HepG2 (cell line): ENCODE measurements around the gene ZNF749. TPM values are rescaled to one million over a fixed set of nuclear protein-coding genes. Genes with fewer than 3 reads are reported as not detected.

Experiments used
- ATAC-seq: fragments of 200-7000 bp; cut with Tn5 transposase; 3 replicates; pipeline ENCODE4 v1.9.1; 2020; ENCODE audit warnings: mild to moderate bottlenecking, moderate library complexity
- BruUV-seq: library from RNA; stranded (reverse); fragments of 400-500 nt; replicated peaks from 2 replicates; lab custom pipeline; 2021; lab: Mats Ljungman, UMichigan
- CTCF ChIA-PET: fragments of 300-600 bp; formaldehyde crosslinking; extraction: SDS; loops from one replicate; lab custom pipeline; 2021; ENCODE audit warnings: low total read pairs, inconsistent platforms, low intra/inter-chr PET ratio; lab: Yijun Ruan, JAX
- POLR2A ChIA-PET: fragments of 350-600 bp; sonication (Branson Sonifier 250); formaldehyde crosslinking; loops from one replicate; lab custom pipeline; 2020; ENCODE audit warnings: antibody characterized with exemption, inconsistent platforms; lab: Yijun Ruan, JAX
- DNase-seq: peaks from one replicate; pipeline ENCODE4 v3.0.0-alpha.2; 2015; ENCODE audit warnings: low spot score
- FAIRE-seq: peaks from 3 replicates; lab custom pipeline; 2011; peaks lifted over from hg19 to GRCh38; lab: Jason Lieb, UNC
- H2AFZ ChIP-seq: one replicate; pipeline ENCODE4 v1.6.1; 2011; ENCODE audit warnings: low read length, inconsistent platforms
- H3K27ac ChIP-seq: fragments of 300-600 bp; 3 replicates; pipeline ENCODE4 v1.8.0; 2011; ENCODE audit warnings: mixed run types, mild to moderate bottlenecking, mixed read lengths, low read length, inconsistent platforms; ENCODE audit not compliant: insufficient read depth; ENCODE audit errors: extremely low read length
- H3K27me3 ChIP-seq, 2 experiments: fragments of 200-600 bp in 1 of 2; 2 replicates in 1 of 2; 3 replicates in 1 of 2; pipeline versions ENCODE4 v1.6.0 to v1.8.0; 2011; ENCODE audit warnings: low read length in 2 of 2, mild to moderate bottlenecking in 2 of 2, moderate library complexity in 2 of 2, inconsistent platforms in 1 of 2; ENCODE audit not compliant: insufficient read depth in 2 of 2, control insufficient read depth in 1 of 2
- H3K36me3 ChIP-seq, 2 experiments: fragments of 200-600 bp in 1 of 2; replicated peaks in 1 of 2; 2 replicates in 1 of 2; 3 replicates in 1 of 2; pipeline versions ENCODE4 v1.5.1 to v1.8.0; 2011; ENCODE audit warnings: low read length in 2 of 2, inconsistent platforms in 1 of 2; ENCODE audit not compliant: insufficient read depth in 2 of 2, control insufficient read depth in 1 of 2
- H3K4me1 ChIP-seq: 2 replicates; pipeline ENCODE4 v1.5.1; 2012; ENCODE audit warnings: low read length, inconsistent platforms; ENCODE audit not compliant: insufficient read depth
- H3K4me2 ChIP-seq: 2 replicates; pipeline ENCODE4 v1.6.0; 2011; ENCODE audit warnings: low read depth, low read length, inconsistent platforms
- H3K4me3 ChIP-seq, 3 experiments: fragments of 200-600 bp in 1 of 3; sonication (generic), shearing (Covaris generic) in 1 of 3; replicated peaks in 1 of 3; 2 replicates each; pipeline ENCODE4 v1.5.1; 2011 to 2016; ENCODE audit warnings: low read length in 3 of 3, inconsistent platforms in 2 of 3, low read depth in 2 of 3, mild to moderate bottlenecking in 2 of 3, control low read depth in 1 of 3, mixed read lengths in 1 of 3; ENCODE audit not compliant: insufficient read depth in 1 of 3
- H3K79me2 ChIP-seq: one replicate; pipeline ENCODE4 v1.6.1; 2011; ENCODE audit warnings: low read length, inconsistent platforms; ENCODE audit not compliant: insufficient read depth
- H3K9ac ChIP-seq: 2 replicates; pipeline ENCODE4 v1.6.0; 2011; ENCODE audit warnings: mild to moderate bottlenecking, low read depth, low read length, inconsistent platforms; ENCODE audit not compliant: insufficient read depth
- H3K9me3 ChIP-seq: 2 replicates; pipeline ENCODE4 v1.5.1; 2012; ENCODE audit warnings: mild to moderate bottlenecking, low read length
- H4K20me1 ChIP-seq: 2 replicates; pipeline ENCODE4 v1.6.0; 2011; ENCODE audit warnings: inconsistent platforms, mild to moderate bottlenecking, low read length, moderate library complexity; ENCODE audit not compliant: insufficient read depth
- ARID2 ChIP-seq: sonication (generic); formaldehyde crosslinking; IDR thresholded peaks from 2 replicates; pipeline ENCODE4 v1.8.1; 2022; ENCODE audit warnings: mild to moderate bottlenecking, missing genetic modification reagents, borderline replicate concordance
- ATF1 ChIP-seq: IDR thresholded peaks from 2 replicates; pipeline ENCODE4 v1.6.1; 2016; ENCODE audit warnings: mild to moderate bottlenecking, control low read depth
- KAT8 ChIP-seq: IDR thresholded peaks from 2 replicates; pipeline ENCODE4 v1.6.1; 2016; ENCODE audit warnings: missing genetic modification reagents, missing compliant biosample characterization
- NCOA2 ChIP-seq: sonication (generic); formaldehyde crosslinking; IDR thresholded peaks from 2 replicates; pipeline ENCODE4 v1.8.0; 2022; ENCODE audit warnings: inconsistent platforms
- ZBTB33 ChIP-seq: sonication (generic); formaldehyde crosslinking; IDR thresholded peaks from 2 replicates; pipeline ENCODE4 v1.4.0; 2020; ENCODE audit warnings: missing genetic modification reagents
- ZNF318 ChIP-seq: sonication (generic); formaldehyde crosslinking; IDR thresholded peaks from 2 replicates; pipeline ENCODE4 v1.4.0; 2020; ENCODE audit warnings: mild to moderate bottlenecking, missing genetic modification reagents
- ZNF670 ChIP-seq: sonication (generic); formaldehyde crosslinking; IDR thresholded peaks from 2 replicates; pipeline ENCODE4 v1.8.0; 2022; ENCODE audit warnings: mild to moderate bottlenecking, missing genetic modification reagents, borderline replicate concordance
- WGBS: methylation state at CpG from one replicate; pipeline ENCODE4 v1.1.6; 2017; ENCODE audit warnings: low lambda C conversion rate; 5-methylcytosine and 5-hydroxymethylcytosine counted together
- in situ Hi-C: cut with HindIII; loops from 2 replicates; pipeline ENCODE4 v1.10.0; 2017; ENCODE audit warnings: low pct_unique_long_range_greater_than_20kb; ENCODE audit not compliant: extremely low pct_ligation_motif_present
- intact Hi-C: fragments of 100-400 bp; cut with micrococcal nuclease; formaldehyde crosslinking; loops from one replicate; pipeline ENCODE4 v1.10.0; 2022; ENCODE audit not compliant: unreplicated experiment
- polyA plus RNA-seq, 8 experiments: library from polyadenylated mRNA; depleted of rRNA in 3 of 8; stranded (reverse) in 7 of 8; unstranded in 1 of 8; fragments of >200 nt; fragmentation: Illumina TruSeq in 4 of 8; extraction: Trizol in 4 of 8; gene quantifications; 2 replicates each; pipeline versions ENCODE4 v1.2.1 to v1.2.3, GENCODE V29; 2011 to 2016; ENCODE audit warnings: low read depth in 4 of 8, missing spikeins in 1 of 8, mixed read lengths in 1 of 8; ENCODE audit not compliant: insufficient read depth in 1 of 8
- total RNA-seq, 5 experiments: library from RNA; depleted of rRNA; stranded (reverse); fragments of >200 nt; fragmentation: Illumina TruSeq; extraction: Trizol; gene quantifications; 2 replicates each; pipeline ENCODE4 v1.2.3, GENCODE V29; 2016; ENCODE audit warnings: low read depth in 1 of 5
- TF ChIP-seq, protein P1 (sequence below): sonication (generic); formaldehyde crosslinking; IDR thresholded peaks from 2 replicates; pipeline ENCODE4 v1.8.0; 2022; ENCODE audit warnings: missing genetic modification reagents, mild to moderate bottlenecking, inconsistent platforms, borderline replicate concordance
- TF ChIP-seq, protein P2 (sequence below): sonication (generic); formaldehyde crosslinking; IDR thresholded peaks from 2 replicates; pipeline ENCODE4 v1.5.1; 2020; ENCODE audit warnings: mild to moderate bottlenecking, missing genetic modification reagents, moderate library complexity

Gene ZNF749
- total and polyA plus RNA-seq, 2 of the 13 experiments (the other 11 are each of a cell fraction or from before 2014, with no cell fraction given): 18.9 to 21.0 TPM

GRCh38 chr19:57421037-57421436 lies 14.1 kb upstream of the ZNF749 start:
- intact Hi-C loops: no loop called here
- BruUV-seq: TSS peak; percentile 20
- TF ChIP-seq ARID2 (CRISPR knock-in tag) (no peak), ZNF318 (CRISPR knock-in tag) (no peak), ZNF670 (CRISPR knock-in tag) (no peak), ATF1 (CRISPR knock-in tag) (no peak), KAT8 (no peak), ZBTB33 (CRISPR knock-in tag) (no peak), NCOA2 (CRISPR knock-in tag) (no peak)
- TF ChIP-seq, protein P1, sequence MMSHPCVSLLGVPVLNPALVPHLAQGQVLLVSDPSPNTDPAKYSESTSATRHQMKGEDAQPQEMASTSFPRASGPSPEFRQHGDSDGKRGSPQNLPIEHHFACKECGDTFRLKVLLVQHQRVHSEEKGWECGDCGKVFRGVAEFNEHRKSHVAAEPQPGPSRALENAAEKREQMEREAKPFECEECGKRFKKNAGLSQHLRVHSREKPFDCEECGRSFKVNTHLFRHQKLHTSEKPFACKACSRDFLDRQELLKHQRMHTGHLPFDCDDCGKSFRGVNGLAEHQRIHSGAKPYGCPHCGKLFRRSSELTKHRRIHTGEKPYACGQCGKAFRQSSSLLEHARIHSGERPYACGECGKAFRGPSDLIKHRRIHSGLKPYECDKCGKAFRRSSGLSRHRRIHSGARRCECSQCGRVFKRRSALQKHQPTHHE (CRISPR knock-in tag): no peak
- TF ChIP-seq, protein P2, sequence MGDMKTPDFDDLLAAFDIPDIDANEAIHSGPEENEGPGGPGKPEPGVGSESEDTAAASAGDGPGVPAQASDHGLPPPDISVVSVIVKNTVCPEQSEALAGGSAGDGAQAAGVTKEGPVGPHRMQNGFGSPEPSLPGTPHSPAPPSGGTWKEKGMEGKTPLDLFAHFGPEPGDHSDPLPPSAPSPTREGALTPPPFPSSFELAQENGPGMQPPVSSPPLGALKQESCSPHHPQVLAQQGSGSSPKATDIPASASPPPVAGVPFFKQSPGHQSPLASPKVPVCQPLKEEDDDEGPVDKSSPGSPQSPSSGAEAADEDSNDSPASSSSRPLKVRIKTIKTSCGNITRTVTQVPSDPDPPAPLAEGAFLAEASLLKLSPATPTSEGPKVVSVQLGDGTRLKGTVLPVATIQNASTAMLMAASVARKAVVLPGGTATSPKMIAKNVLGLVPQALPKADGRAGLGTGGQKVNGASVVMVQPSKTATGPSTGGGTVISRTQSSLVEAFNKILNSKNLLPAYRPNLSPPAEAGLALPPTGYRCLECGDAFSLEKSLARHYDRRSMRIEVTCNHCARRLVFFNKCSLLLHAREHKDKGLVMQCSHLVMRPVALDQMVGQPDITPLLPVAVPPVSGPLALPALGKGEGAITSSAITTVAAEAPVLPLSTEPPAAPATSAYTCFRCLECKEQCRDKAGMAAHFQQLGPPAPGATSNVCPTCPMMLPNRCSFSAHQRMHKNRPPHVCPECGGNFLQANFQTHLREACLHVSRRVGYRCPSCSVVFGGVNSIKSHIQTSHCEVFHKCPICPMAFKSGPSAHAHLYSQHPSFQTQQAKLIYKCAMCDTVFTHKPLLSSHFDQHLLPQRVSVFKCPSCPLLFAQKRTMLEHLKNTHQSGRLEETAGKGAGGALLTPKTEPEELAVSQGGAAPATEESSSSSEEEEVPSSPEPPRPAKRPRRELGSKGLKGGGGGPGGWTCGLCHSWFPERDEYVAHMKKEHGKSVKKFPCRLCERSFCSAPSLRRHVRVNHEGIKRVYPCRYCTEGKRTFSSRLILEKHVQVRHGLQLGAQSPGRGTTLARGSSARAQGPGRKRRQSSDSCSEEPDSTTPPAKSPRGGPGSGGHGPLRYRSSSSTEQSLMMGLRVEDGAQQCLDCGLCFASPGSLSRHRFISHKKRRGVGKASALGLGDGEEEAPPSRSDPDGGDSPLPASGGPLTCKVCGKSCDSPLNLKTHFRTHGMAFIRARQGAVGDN (CRISPR knock-in tag): no peak

More at GRCh38 chr19:57421037-57421436, 14.1 kb upstream of the ZNF749 start:
- H3K27ac ChIP-seq: no peak overlapping the region
- H3K4me2 ChIP-seq: no peak overlapping the region
- ChIA-PET CTCF (no interaction called here), POLR2A (no interaction called here)
- H3K36me3 ChIP-seq: peaks cover 10 to 36% of the 10 kb centered on the region in 2 experiments
- FAIRE-seq: no peak
- no peak for DNase-seq
- no peaks in the 10 kb centered on the region for H4K20me1 ChIP-seq
- in situ Hi-C loops: no loop called here
- H3K4me1 ChIP-seq: no peaks in the 10 kb centered on the region
- H3K9ac ChIP-seq: no peak overlapping the region
- no peaks in the 10 kb centered on the region for H3K9me3 ChIP-seq
- H3K27me3 ChIP-seq: no peaks in the 10 kb centered on the region
- H3K79me2 ChIP-seq: peaks cover 4% of the 10 kb centered on the region
- no peak overlapping the region for H2AFZ ChIP-seq
- no peak overlapping the region for H3K4me3 ChIP-seq
- ATAC-seq: no peak
- WGBS: 96% methylated on average over 3 of the region's 3 CpGs
